Activated naive CD8-positive, alpha-beta T cell treated with anti-CD3 and anti-CD28 coated beads for 36 hours (primary cell): ENCODE measurements around the gene HLA-DMA. TPM values are rescaled to one million over a fixed set of nuclear protein-coding genes. Genes with fewer than 3 reads are reported as not detected.
"Not testable (repeated sequence)": the region's sequence is repeated elsewhere in the genome, so short reads cannot be mapped to it uniquely, and the experiment has no call there.

Experiments used
- DNase-seq: peaks from one replicate; pipeline ENCODE4 v3.0.0; 2021
- H3K27ac Mint-ChIP-seq: one replicate; pipeline ENCODE4 v1.8.0; 2022; ENCODE audit warnings: mild to moderate bottlenecking, moderate library complexity, mixed read lengths
- H3K27me3 Mint-ChIP-seq: one replicate; pipeline ENCODE4 v1.8.0; 2022; ENCODE audit warnings: mild to moderate bottlenecking, mixed read lengths
- H3K36me3 Mint-ChIP-seq: one replicate; pipeline ENCODE4 v1.8.0; 2021; ENCODE audit warnings: mild to moderate bottlenecking, mixed read lengths
- H3K4me1 Mint-ChIP-seq: one replicate; pipeline ENCODE4 v1.8.0; 2021; ENCODE audit warnings: mixed read lengths
- H3K4me3 Mint-ChIP-seq: one replicate; pipeline ENCODE4 v1.8.0; 2022; ENCODE audit warnings: mild to moderate bottlenecking, moderate library complexity, mixed read lengths
- H3K9me3 Mint-ChIP-seq: one replicate; pipeline ENCODE4 v1.8.0; 2022; ENCODE audit warnings: mixed read lengths
- total RNA-seq, 2 experiments: library from RNA; stranded (reverse); gene quantifications; one replicate each; pipeline ENCODE4 v1.2.3, GENCODE V29; 2021

Gene HLA-DMA
- total RNA-seq, 2 experiments from 2014 or later, result 15.8 to 16.9 TPM

DNA sequence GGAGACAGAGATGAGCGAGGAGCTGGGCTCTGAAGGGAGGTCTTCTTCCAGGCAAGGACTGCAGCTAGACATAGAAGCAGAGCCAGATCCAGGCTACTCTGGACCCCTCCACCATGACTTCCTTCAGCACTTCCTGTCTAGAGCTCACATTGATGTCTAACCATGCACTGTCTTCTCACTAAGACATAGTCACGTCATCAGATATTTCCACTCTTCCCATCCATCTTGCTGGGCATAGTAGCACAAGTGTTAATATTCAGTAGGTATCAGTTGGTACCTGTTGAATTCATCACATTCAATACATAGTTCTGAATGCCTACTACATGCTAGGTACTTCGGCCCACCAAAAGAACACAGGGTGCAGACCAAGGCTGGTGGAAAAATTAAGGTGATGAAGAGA, 2.9 kb downstream of the HLA-DMA start:
- H3K27me3 Mint-ChIP-seq, result no peaks in the 10 kb centered on the region
- peak overlapping the region; percentile 42 for H3K27ac Mint-ChIP-seq
- H3K9me3 Mint-ChIP-seq, result no peaks in the 10 kb centered on the region
- peaks cover 7% of the 10 kb centered on the region for H3K36me3 Mint-ChIP-seq
- H3K4me3 Mint-ChIP-seq, result no peak overlapping the region
- H3K4me1 Mint-ChIP-seq, result peaks cover 75% of the 10 kb centered on the region
- DNase-seq, result no peak

- H3K9me3 Mint-ChIP-seq, result no peaks in the 10 kb centered on the region
- no peaks in the 10 kb centered on the region for H3K27me3 Mint-ChIP-seq
- DNase-seq, result no peak
- H3K27ac Mint-ChIP-seq, result no peak overlapping the region
- H3K4me3 Mint-ChIP-seq, result no peak overlapping the region
- peaks cover 76% of the 10 kb centered on the region for H3K4me1 Mint-ChIP-seq
- H3K36me3 Mint-ChIP-seq, result peaks cover 7% of the 10 kb centered on the region
These were observed 3.8 kb downstream of the HLA-DMA start for GRCh38 chr6:32949113-32949512.

- peaks cover 76% of the 10 kb centered on the region for H3K4me1 Mint-ChIP-seq
- H3K27me3 Mint-ChIP-seq, result no peaks in the 10 kb centered on the region
- no peak for DNase-seq
- no peak overlapping the region for H3K27ac Mint-ChIP-seq
- H3K4me3 Mint-ChIP-seq, result no peak overlapping the region
- H3K36me3 Mint-ChIP-seq, result peaks cover 7% of the 10 kb centered on the region
- no peaks in the 10 kb centered on the region for H3K9me3 Mint-ChIP-seq
These were observed 5.1 kb downstream of the HLA-DMA start for GRCh38 chr6:32947552-32948465.

- H3K36me3 Mint-ChIP-seq, result peaks cover 7% of the 10 kb centered on the region
- no peaks in the 10 kb centered on the region for H3K9me3 Mint-ChIP-seq
- no peaks in the 10 kb centered on the region for H3K27me3 Mint-ChIP-seq
- no peak overlapping the region for H3K4me3 Mint-ChIP-seq
- H3K27ac Mint-ChIP-seq, result no peak overlapping the region
- DNase-seq, result no peak
- peaks cover 76% of the 10 kb centered on the region for H3K4me1 Mint-ChIP-seq
These were observed 6.0 kb downstream of the HLA-DMA start for GRCh38 chr6:32946893-32947292.

- no peak for DNase-seq
- H3K27ac Mint-ChIP-seq, result peak overlapping the region; percentile 98
- peaks cover 7% of the 10 kb centered on the region for H3K36me3 Mint-ChIP-seq
- no peaks in the 10 kb centered on the region for H3K9me3 Mint-ChIP-seq
- no peak overlapping the region for H3K4me3 Mint-ChIP-seq
- H3K27me3 Mint-ChIP-seq, result no peaks in the 10 kb centered on the region
- H3K4me1 Mint-ChIP-seq, result peaks cover 84% of the 10 kb centered on the region
These were observed 6.9 kb downstream of the HLA-DMA start for GRCh38 chr6:32945953-32946352.

DNA sequence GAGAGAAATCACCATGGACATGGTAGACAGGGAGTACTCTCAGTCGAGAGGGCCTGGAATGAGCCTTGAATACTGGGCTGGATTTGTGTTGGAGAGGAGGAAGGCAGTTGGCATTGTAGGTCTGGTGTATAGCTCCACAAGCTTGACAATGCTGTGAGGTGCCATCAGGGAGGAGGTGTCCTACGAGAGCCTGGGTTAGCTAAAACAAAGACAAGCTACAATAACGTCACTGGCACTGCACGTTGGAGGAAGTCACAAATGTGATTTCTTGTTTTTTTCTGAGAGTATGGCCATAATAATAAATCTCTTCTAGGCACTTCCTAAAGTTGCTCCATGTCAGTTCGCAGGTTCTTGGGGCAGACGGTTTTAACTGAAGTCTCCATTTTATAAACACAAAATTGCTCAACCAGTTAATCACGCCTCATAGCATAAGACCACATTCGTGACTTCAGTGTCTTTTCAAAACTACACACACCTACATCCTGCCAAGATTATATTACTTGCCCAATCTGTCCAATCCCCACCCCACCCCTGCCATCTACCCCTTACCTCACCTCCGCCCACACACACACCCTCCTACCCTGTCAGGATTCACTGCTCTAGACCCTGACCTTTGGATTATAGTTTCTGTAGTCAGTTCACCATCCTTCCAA, 7.7 kb downstream of the HLA-DMA start:
- Mint-ChIP-seq H3K4me3 (peak overlapping the region; percentile 48), H3K27me3 (no peaks in the 10 kb centered on the region), H3K36me3 (peaks cover 7% of the 10 kb centered on the region), H3K27ac (peak overlapping the region; percentile 98), H3K9me3 (no peaks in the 10 kb centered on the region), H3K4me1 (peaks cover 86% of the 10 kb centered on the region)
- DNase-seq, result peak; percentile 77

DNA sequence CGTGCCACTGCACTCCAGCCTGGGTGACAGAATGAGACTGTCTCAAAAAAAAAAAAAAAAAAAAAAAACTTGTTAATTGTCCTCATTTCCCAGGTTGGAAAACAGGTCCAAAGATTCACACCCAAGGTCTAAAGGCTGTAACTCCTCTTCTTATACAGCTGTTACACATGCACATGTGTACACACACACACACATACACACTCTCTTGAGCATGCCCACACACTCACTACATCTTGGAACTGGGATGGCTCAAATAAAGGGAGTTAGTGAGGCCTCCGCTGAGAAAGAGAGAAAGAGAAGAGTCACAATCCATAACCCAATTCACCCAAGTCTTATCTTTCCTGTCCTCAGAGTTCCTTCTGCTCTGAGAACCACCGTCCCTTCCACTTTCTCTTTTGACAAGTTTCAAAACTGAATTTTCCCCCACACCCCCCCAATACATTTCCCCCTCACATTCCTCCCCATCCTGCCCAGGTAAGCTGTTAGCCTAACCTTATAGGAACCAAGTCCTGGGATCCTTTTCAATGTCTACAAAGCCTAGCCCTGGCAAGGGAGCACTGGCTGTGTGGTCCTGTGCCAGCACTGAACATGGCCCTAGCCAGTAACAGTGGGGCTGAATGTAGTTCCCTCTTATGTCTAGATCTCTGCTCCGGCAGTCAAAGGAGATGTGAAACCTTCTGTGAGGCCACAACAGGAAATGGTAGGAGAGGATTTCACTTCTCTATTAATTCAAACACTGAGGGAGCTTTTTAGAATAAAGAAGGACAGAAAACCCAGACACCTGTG, 8.8 kb downstream of the HLA-DMA start:
- Mint-ChIP-seq H3K36me3 (peaks cover 5% of the 10 kb centered on the region), H3K9me3 (no peaks in the 10 kb centered on the region), H3K27ac (peak overlapping the region; percentile 98), H3K4me1 (peaks cover 82% of the 10 kb centered on the region), H3K4me3 (peak overlapping the region; percentile 90), H3K27me3 (no peaks in the 10 kb centered on the region)
- peak; percentile 50 for DNase-seq

- H3K27me3 Mint-ChIP-seq, result not testable (repeated sequence)
These were observed 10.3 kb downstream of the HLA-DMA start for GRCh38 chr6:32942555-32943123.

DNA sequence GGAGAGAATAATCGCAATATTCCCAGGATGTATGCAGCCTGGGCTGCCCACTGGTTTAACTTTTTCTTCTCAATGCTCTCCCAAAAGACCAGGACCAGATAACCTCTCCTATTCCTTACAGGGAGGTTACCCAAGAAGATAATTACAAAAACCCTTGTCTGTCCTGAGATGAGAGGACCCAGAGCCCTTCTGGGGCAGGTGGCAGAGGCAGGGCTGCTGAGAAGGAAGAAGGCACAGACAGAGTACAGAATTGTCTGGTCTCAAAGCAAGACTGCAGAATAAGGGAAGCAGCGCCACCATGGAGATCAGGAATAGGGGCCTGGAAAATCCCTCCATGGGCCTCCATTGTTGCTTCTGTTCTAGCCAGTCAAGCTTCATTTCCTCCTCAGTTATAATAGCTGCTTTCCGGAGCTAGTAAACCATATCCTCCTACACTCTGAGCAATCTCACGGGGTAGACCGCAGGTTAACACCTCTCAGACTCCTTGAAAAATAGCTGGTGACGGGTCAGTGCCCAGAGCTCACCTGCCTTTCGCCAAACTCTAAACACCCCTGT, 11.6 kb downstream of the HLA-DMA start:
- DNase-seq, result peak; percentile 55
- peak overlapping the region; percentile 93 for H3K27ac Mint-ChIP-seq
- peaks cover 57% of the 10 kb centered on the region for H3K4me1 Mint-ChIP-seq
- no peaks in the 10 kb centered on the region for H3K9me3 Mint-ChIP-seq
- peaks cover 5% of the 10 kb centered on the region for H3K36me3 Mint-ChIP-seq
- H3K4me3 Mint-ChIP-seq, result peak overlapping the region; percentile 81
- H3K27me3 Mint-ChIP-seq, result no peaks in the 10 kb centered on the region

More at GRCh38 chr6:32942555-32943123, 10.3 kb downstream of the HLA-DMA start:
- DNase-seq, H3K36me3 Mint-ChIP-seq, H3K4me3 Mint-ChIP-seq, H3K9me3 Mint-ChIP-seq: not testable (repeated sequence)
- Mint-ChIP-seq H3K27ac (peak overlapping the region; percentile 28), H3K4me1 (peaks cover 68% of the 10 kb centered on the region)

DNA sequence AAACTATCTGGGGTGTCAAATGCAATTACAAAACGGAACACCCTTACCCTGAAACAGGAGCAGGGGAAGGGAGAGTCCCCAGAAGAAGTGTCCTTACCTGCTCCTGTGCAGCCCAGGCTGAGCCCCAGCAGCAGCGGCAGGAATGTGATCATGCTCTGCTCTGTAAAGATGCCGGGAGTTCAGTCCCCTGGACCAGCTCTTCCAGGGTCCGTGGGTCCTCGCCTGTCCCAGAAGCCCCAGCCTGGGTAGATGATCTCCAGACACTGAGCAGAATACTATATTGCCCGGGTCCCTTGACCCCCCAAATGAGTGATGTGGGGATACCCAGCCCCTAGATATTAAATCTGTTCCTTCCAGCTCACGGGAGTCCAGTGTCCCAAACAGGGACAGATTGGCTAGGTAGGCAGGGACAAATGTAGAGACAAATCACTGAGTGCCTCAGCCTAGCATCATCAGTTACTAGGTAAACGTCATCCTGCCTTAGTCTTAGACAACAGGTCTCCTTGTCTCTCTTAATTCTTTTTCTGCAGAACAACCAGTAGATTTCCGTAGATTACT, 12.2 kb downstream of the HLA-DMA start, which contains the start of gene HLA-DMB:
HLA-DMB (minus strand) TSS at position 373 of the 558 bp plus-strand sequence; CDS start at position 152, 221 bp downstream.
- peak within 1 kb of the TSS; percentile 93 for H3K27ac Mint-ChIP-seq
- H3K9me3 Mint-ChIP-seq, result no peaks in the 10 kb centered on the region

DNA sequence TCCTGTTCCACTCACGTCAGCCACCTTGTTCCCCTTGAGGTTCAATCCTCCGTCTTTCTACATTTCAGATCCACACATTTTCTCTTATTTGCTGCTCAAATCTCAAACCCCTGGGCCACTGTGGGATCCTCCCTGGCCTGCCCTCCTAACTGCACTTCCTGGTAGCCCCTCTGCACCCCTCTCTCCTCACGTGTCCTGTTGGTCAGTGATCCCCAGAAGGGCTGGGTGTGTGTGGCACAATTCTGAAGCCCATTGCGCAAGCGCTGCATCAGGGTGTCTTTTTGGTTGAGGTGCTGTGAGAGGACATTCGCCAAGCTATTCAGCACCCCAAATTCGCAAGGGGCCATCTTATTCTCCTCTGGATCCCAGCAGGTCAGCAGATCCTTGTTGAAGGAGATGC, 14.4 kb downstream of the HLA-DMA start:
- H3K4me3 Mint-ChIP-seq, result no peak overlapping the region
- no peak for DNase-seq
- H3K27ac Mint-ChIP-seq, result no peak overlapping the region
- H3K36me3 Mint-ChIP-seq, result peaks cover 1% of the 10 kb centered on the region
- H3K27me3 Mint-ChIP-seq, result no peaks in the 10 kb centered on the region
- H3K4me1 Mint-ChIP-seq, result peaks cover 44% of the 10 kb centered on the region
- H3K9me3 Mint-ChIP-seq, result no peaks in the 10 kb centered on the region

More for the DNA sequence above, 12.2 kb downstream of the HLA-DMA start, which contains the start of gene HLA-DMB:
- Mint-ChIP-seq H3K4me1 (peaks cover 56% of the 10 kb centered on the region), H3K27me3 (no peaks in the 10 kb centered on the region), H3K4me3 (peak within 1 kb of the TSS; percentile 81), H3K36me3 (peaks cover 5% of the 10 kb centered on the region)
- peak; percentile 38 for DNase-seq

- Mint-ChIP-seq H3K4me3 (no peak overlapping the region), H3K27me3 (no peaks in the 10 kb centered on the region), H3K27ac (no peak overlapping the region), H3K36me3 (peaks cover 1% of the 10 kb centered on the region), H3K4me1 (peaks cover 33% of the 10 kb centered on the region), H3K9me3 (no peaks in the 10 kb centered on the region)
- no peak for DNase-seq
These were observed 15.7 kb downstream of the HLA-DMA start for GRCh38 chr6:32937230-32937633.

DNA sequence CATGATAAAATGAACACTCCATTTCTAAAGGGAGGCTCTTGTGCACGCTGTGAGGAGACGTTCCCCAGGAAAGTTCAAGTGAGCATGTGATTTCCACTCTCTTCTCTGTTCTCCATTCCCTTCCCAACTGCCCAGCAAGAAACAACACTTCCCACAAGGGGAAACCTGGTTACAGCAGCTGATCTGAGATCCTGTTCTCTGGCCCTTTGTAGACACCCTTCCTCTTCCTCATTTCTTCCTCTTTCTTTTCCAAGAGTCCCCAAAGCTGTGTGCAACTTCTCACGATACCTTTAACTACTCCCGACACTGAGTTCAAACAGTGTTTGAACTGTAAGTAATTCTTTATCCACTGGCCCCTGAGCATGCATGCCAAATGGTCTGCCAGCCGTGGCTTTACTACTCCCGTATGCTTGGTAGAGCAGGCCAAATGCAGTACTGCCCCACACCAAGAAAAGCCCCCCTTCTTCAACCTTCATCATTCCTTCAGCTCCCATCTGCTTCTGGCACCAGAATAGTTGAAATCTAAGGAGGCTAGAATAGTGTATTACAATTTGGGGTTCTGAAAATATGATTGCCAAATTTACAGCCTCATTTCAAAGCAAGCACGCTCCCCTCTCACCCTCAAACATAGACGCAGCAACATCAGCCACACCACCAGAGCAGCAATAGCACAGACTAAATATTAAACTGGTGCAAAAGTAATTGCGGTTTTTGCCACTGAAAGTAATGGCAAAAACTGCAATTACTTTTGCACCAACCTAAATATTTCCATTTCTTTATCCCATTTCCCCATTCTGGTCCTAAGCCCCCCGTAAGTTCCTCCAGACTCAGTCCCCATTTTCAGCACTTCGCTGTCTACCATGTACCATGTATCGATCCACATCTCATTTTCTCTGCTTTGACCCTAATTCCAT, 16.4 kb downstream of the HLA-DMA start:
- H3K4me3 Mint-ChIP-seq, result no peak overlapping the region
- peaks cover 1% of the 10 kb centered on the region for H3K36me3 Mint-ChIP-seq
- H3K4me1 Mint-ChIP-seq, result peaks cover 26% of the 10 kb centered on the region
- no peak overlapping the region for H3K27ac Mint-ChIP-seq
- H3K27me3 Mint-ChIP-seq, result no peaks in the 10 kb centered on the region
- DNase-seq, result no peak
- no peaks in the 10 kb centered on the region for H3K9me3 Mint-ChIP-seq
